Cerebellar nuclear complex (tissue), 1 donor: Measurements from ENCODE around the gene VPS13D.
A peak's percentile ranks its signal among the peaks of the same experiment; 100 is the strongest.
"Not testable (repeated sequence)": the region's sequence is repeated elsewhere in the genome, so short reads cannot be mapped to it uniquely, and the experiment has no call there.

Experiments
- DNase-seq, 2 experiments: peaks; one replicate each; lab custom pipeline; 2025; lab: John Stamatoyannopoulos, UW

Gene VPS13D

GRCh38 chr1:12201352-12202189 lies 28.3 kb upstream of the VPS13D start:
- no peak for DNase-seq

GRCh38 chr1:12202190-12202497 lies 27.7 kb upstream of the VPS13D start:
- DNase-seq = no peak

GRCh38 chr1:12202577-12202976 lies 27.3 kb upstream of the VPS13D start:
- DNase-seq = no peak

- no peak for DNase-seq
These were observed 26.4 kb upstream of the VPS13D start for GRCh38 chr1:12203216-12204007.

GRCh38 chr1:12204140-12204539 lies 25.7 kb upstream of the VPS13D start:
- DNase-seq = no peak

- DNase-seq = no peak
These were observed 24.8 kb upstream of the VPS13D start for GRCh38 chr1:12204754-12205658.

GRCh38 chr1:12206238-12206637 lies 23.6 kb upstream of the VPS13D start:
- no peak for DNase-seq

- DNase-seq = no peak
These were observed 22.9 kb upstream of the VPS13D start for GRCh38 chr1:12206792-12207424.

GRCh38 chr1:12208271-12208670 lies 21.6 kb upstream of the VPS13D start:
- DNase-seq = no peak

GRCh38 chr1:12208764-12209494 lies 20.9 kb upstream of the VPS13D start:
- peak in 1 of 2 experiments; percentile 53 for DNase-seq

- no peak for DNase-seq
These were observed 20.4 kb upstream of the VPS13D start for GRCh38 chr1:12209495-12209832.

- DNase-seq = no peak
These were observed 14.5 kb upstream of the VPS13D start for GRCh38 chr1:12215118-12215961.

GRCh38 chr1:12219800-12220199 lies 10.0 kb upstream of the VPS13D start:
- no peak for DNase-seq

GRCh38 chr1:12220890-12221289 lies 8.9 kb upstream of the VPS13D start:
- DNase-seq = no peak

- not testable (repeated sequence) for DNase-seq
These were observed 7.1 kb upstream of the VPS13D start for GRCh38 chr1:12222700-12223099.

GRCh38 chr1:12224092-12224491 lies 5.7 kb upstream of the VPS13D start:
- DNase-seq = not testable (repeated sequence)

- DNase-seq = no peak
These were observed 851 bp upstream of the VPS13D start for GRCh38 chr1:12228979-12229378.

- no peak for DNase-seq
These were observed 420 bp upstream of the VPS13D start for GRCh38 chr1:12229386-12229834.

- DNase-seq = no peak
These were observed 882 bp downstream of the VPS13D start for GRCh38 chr1:12230549-12231275.

GRCh38 chr1:12231276-12231595 lies 1.4 kb downstream of the VPS13D start:
- no peak for DNase-seq
